AG04450 (cell line): ENCODE results near the gene ACLY. TPM values are rescaled to one million over a fixed set of nuclear protein-coding genes. Genes with fewer than 3 reads are reported as not detected.
"Not testable (repeated sequence)": the region's sequence is repeated elsewhere in the genome, so short reads cannot be mapped to it uniquely, and the experiment has no call there.

Source experiments
- CTCF ChIA-PET: fragments of 300-600, 350-600 bp; formaldehyde crosslinking; extraction: SDS; loops from one replicate; lab custom pipeline; 2022; ENCODE audit warnings: antibody characterized with exemption, inconsistent platforms; lab: Charles Lee
- POLR2A ChIA-PET: fragments of 350-600 bp; formaldehyde crosslinking; extraction: SDS; loops from one replicate; lab custom pipeline; 2021; ENCODE audit warnings: antibody characterized with exemption, inconsistent platforms; lab: Yijun Ruan, JAX
- DNase-seq: peaks from one replicate; pipeline ENCODE4 v3.0.0-alpha.2; 2011; ENCODE audit warnings: low read depth, low spot score
- H3K27ac ChIP-seq: one replicate; pipeline ENCODE4 v1.5.1; 2012; ENCODE audit warnings: low read depth, low read length, control low read depth
- H3K27me3 ChIP-seq: one replicate; pipeline ENCODE4 v1.6.0; 2012; ENCODE audit warnings: low read length; ENCODE audit not compliant: control insufficient read depth, insufficient read depth
- H3K4me3 ChIP-seq: 2 replicates; pipeline ENCODE4 v1.5.1; 2011; ENCODE audit warnings: mild to moderate bottlenecking, low read depth, low read length, control low read depth
- H3K9me3 ChIP-seq: 2 replicates; pipeline ENCODE4 v1.5.1; 2012; ENCODE audit warnings: low read length; ENCODE audit not compliant: control insufficient read depth, insufficient read depth
- CTCF ChIP-seq: IDR thresholded peaks from 2 replicates; pipeline ENCODE4 v1.5.1; 2011; ENCODE audit warnings: low read depth, low read length, control low read depth, inconsistent platforms
- polyA plus RNA-seq: library from polyadenylated mRNA; depleted of rRNA; stranded (reverse); fragments of >200 nt; gene quantifications from 2 replicates; pipeline ENCODE4 v1.2.3, GENCODE V29; 2011

The ACLY gene
- polyA plus RNA-seq, 1 experiment = 161 TPM

- no peak for TF ChIP-seq CTCF
- Histone ChIP-seq H3K9me3 (no peaks in the 10 kb centered on the region; the same call in 1 of the 2 replicates), H3K27me3 (no peaks in the 10 kb centered on the region), H3K27ac (peak within 1 kb of the TSS; percentile 75), H3K4me3 (peak within 1 kb of the TSS; percentile 94)
- ChIA-PET CTCF (interaction anchor here (0.6 to 1.3 kb wide), 3 partner anchors 37 to 169 kb away, joined by 3 to 5 read pairs (median 3); partner anchors contain the start of gene JUP), POLR2A (interaction anchor here (0.6 to 2.5 kb wide), 12 partner anchors 12 to 177 kb away, joined by 3 to 12 read pairs (median 4); partner anchors contain the start of genes ACLY, HAP1, ODAD4 and P3H4)
- DNase-seq = peak; percentile 45
Measured at GRCh38 chr17:41864836-41865595, 53.7 kb downstream of the ACLY start, which contains the start of gene KLHL11. TSS of gene KLHL11 (minus strand) at chr17:41865423. CDS start at chr17:41865370, 53 bp downstream.

GRCh38 chr17:41864498-41864835 lies 54.3 kb downstream of the ACLY start:
- H3K27ac ChIP-seq = peak overlapping the region; percentile 75
- H3K9me3 ChIP-seq = no peaks in the 10 kb centered on the region; the same call in 1 of the 2 replicates
- TF ChIP-seq CTCF = no peak
- POLR2A ChIA-PET = interaction anchor here (0.6 to 2.5 kb wide), 9 partner anchors 11 to 130 kb away, joined by 3 to 12 read pairs (median 4); partner anchors contain the start of genes ACLY, HAP1, ODAD4 and P3H4
- no peak for DNase-seq
- H3K4me3 ChIP-seq = peak overlapping the region; percentile 94
- H3K27me3 ChIP-seq = no peaks in the 10 kb centered on the region
- CTCF ChIA-PET = interaction anchor here (0.9 to 1.3 kb wide), 2 partner anchors 78 to 168 kb away, joined by 3 to 5 read pairs; partner anchors contain the start of gene JUP

- no peak for DNase-seq
- Histone ChIP-seq H3K9me3 (no peaks in the 10 kb centered on the region; the same call in 1 of the 2 replicates), H3K4me3 (peak overlapping the region; percentile 94), H3K27ac (no peak overlapping the region), H3K27me3 (no peaks in the 10 kb centered on the region)
- ChIA-PET CTCF (interaction anchor here (0.7 to 1.3 kb wide), 2 partner anchors 126 to 167 kb away, joined by 3 to 5 read pairs; no protein-coding TSS in a partner anchor), POLR2A (interaction anchor here (0.7 to 2.5 kb wide), 4 partner anchors 10 to 67 kb away, joined by 6 to 12 read pairs (median 7); partner anchors contain the start of genes ACLY and ODAD4)
- TF ChIP-seq CTCF = no peak
Measured at GRCh38 chr17:41863074-41863848, 55.5 kb downstream of the ACLY start.

- no peak for TF ChIP-seq CTCF
- H3K9me3 ChIP-seq = no peaks in the 10 kb centered on the region; the same call in 1 of the 2 replicates
- no peak overlapping the region for H3K27ac ChIP-seq
- H3K4me3 ChIP-seq = no peak overlapping the region
- DNase-seq = no peak
- CTCF ChIA-PET = interaction anchor here (0.7 to 0.9 kb wide), 2 partner anchors 58 to 122 kb away, joined by 3 read pairs; no protein-coding TSS in a partner anchor
- POLR2A ChIA-PET = no interaction called here
- no peaks in the 10 kb centered on the region for H3K27me3 ChIP-seq
Measured at GRCh38 chr17:41860254-41860931, 58.4 kb downstream of the ACLY start.

- H3K27ac ChIP-seq, H3K4me3 ChIP-seq, H3K9me3 ChIP-seq, H3K27me3 ChIP-seq, DNase-seq: not testable (repeated sequence)
- ChIA-PET CTCF (interaction anchor here (1.1 to 1.6 kb wide), 2 partner anchors 49 to 114 kb away, joined by 3 to 10 read pairs; no protein-coding TSS in a partner anchor), POLR2A (interaction anchor here (0.6 to 0.9 kb wide), 2 partner anchors 8 to 13 kb away, joined by 4 read pairs; partner anchors contain the start of gene KLHL11)
Measured at GRCh38 chr17:41851382-41851781, 67.4 kb downstream of the ACLY start.
